ENCODE measurements around the gene AGBL1. TPM values are rescaled to one million over a fixed set of nuclear protein-coding genes. Genes with fewer than 3 reads are reported as not detected.

AGBL1 gene
- polyA plus RNA-seq, 1 donor = 25.5 TPM

GRCh38 chr15:86810329-86810728 is 730.7 kb downstream of the AGBL1 start:
- DNase-seq (ENCODE audit: low read depth) = no peak

DNA sequence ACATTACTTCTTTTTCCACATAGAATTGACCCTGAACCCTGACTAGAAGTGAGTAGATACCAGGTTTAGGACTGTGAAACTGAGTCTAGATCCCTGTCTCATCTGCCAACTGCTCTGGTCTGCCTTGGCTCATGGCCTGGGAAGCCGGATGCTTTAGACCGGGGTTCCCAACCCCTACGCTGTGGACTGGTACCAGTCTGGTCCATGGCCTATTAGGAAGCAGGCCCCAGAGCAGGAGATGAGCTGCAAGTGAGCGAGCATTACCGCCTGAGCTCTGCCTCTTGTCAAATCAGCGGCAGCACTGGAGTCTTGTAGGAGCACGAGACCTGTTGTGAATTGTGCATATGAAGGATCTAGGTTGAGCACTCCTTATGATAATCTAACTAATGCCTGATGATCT is 734.2 kb downstream of the AGBL1 start:
- no peak for DNase-seq (ENCODE audit: low read depth)

- DNase-seq (ENCODE audit: low read depth) = no peak
Measured at GRCh38 chr15:86829245-86829644, 749.6 kb downstream of the AGBL1 start.

DNA sequence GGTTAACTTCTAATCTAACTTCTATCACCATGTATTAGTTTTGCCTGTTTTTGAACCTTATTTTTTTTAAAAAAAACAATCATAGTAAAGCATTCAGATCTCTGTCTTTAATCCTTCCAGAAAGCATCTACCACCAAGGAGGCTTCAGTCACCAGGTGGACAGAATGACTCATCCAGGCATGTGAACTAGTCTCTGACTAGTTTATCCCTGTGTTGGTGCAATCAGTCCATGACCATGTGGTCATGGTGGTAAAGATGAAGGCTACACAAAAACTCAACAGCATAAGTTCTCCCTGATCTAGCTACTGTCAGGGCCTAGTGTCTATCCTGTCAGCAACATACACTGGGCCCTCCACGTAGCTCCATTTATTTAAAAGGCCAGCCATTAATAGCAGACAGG is 750.6 kb downstream of the AGBL1 start:
- DNase-seq (ENCODE audit: low read depth) = no peak

GRCh38 chr15:86833595-86833994 is 753.9 kb downstream of the AGBL1 start:
- DNase-seq (ENCODE audit: low read depth) = no peak

DNA sequence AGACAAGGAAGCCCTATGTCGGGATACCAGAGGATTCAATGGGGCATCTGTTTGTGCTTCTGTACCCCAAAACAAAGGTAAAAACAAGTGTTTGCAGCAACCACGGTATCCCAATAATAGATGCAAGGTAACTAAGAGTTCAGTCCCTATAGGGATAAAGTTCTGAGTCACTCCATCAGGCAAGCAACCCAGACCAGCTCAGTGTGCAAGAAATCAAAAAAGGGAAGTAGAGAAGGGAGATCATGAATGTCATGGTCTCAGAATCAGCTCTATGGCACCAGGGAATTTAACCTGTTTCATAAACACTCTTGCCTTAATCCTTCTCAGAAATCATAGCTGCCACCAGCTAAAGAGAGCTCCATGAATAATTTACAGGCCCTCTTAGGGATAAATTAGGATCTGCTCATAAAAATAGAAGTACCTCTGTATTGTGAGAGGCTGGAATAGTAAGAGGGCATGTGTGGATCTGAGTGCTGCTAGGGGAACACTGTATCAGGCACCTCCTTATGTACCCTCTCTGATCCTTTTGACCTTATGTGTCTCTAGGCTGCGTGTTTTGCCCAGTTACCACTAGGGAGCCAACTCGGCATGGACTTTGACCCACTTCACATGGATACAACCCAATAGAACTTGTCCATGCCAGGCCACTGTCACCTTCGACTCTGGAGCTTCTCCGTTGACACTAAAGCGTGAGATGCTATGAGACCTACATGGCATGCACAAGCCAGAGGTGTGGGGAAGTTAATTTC is 754.6 kb downstream of the AGBL1 start:
- DNase-seq (ENCODE audit: low read depth) = no peak

GRCh38 chr15:86837294-86838061 is 757.8 kb downstream of the AGBL1 start:
- DNase-seq (ENCODE audit: low read depth) = peak; percentile 40

DNA sequence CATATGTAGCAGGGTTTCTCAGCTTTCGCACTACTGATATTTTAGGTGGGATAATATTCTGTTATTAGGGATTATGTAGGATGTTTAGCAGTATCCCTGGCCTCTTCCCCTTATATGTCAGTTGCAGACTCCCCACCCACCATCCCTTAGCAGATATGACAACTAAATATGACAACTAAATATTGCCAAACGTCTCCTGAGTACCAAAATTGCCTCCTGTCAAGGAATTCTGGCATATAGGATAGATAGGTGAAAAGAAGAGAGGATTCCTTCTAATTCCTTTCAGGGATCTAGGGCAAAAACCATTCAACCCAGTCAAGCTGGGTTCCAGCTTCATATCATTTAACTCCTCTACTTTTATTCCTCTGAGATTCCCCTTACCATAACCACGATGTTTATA is 759.8 kb downstream of the AGBL1 start:
- DNase-seq (ENCODE audit: low read depth) = no peak

- no peak for DNase-seq (ENCODE audit: low read depth)
Measured at GRCh38 chr15:86840996-86841395, 761.3 kb downstream of the AGBL1 start.

- no peak for DNase-seq (ENCODE audit: low read depth)
Measured at GRCh38 chr15:86842199-86842598, 762.5 kb downstream of the AGBL1 start.

DNA sequence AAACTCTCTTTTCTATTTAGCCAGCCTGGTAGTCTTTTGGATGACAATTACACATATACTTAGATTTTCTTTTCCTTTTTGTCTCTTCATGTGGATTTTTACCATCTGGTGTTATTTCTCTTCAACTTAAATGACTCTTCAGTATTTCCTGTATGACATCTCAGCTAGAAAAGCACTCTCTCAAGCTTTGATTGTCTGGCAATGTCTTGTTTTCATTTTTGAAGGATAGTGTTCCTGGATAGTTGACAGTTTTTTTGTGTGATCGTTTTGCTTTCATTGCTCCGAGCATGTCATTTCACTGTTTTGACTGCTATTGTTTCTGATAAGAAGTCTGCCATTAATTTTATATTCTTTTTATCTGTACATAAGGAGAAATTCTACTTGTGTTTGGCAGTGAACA is 766.4 kb downstream of the AGBL1 start:
- no peak for DNase-seq (ENCODE audit: low read depth)

DNA sequence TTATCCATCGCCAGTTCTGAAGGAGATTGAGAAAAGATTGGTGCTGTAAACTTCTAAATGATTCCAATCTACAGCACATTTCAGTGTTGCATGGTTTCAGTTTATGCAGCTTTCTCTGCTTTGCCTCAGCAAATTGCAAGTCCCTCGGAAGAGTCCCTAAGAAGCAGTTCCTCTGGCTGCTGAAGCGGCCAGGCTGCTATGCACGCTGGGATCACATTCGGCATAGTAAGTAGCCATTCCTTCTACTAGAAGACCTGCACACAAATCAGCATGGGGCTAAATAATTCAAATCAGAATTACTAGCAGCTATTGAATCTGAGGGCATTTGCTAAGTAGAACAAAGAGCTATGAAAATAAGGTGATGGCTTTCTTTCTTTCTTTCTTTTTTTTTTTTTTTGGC is 769.5 kb downstream of the AGBL1 start:
- no peak for DNase-seq (ENCODE audit: low read depth)

DNA sequence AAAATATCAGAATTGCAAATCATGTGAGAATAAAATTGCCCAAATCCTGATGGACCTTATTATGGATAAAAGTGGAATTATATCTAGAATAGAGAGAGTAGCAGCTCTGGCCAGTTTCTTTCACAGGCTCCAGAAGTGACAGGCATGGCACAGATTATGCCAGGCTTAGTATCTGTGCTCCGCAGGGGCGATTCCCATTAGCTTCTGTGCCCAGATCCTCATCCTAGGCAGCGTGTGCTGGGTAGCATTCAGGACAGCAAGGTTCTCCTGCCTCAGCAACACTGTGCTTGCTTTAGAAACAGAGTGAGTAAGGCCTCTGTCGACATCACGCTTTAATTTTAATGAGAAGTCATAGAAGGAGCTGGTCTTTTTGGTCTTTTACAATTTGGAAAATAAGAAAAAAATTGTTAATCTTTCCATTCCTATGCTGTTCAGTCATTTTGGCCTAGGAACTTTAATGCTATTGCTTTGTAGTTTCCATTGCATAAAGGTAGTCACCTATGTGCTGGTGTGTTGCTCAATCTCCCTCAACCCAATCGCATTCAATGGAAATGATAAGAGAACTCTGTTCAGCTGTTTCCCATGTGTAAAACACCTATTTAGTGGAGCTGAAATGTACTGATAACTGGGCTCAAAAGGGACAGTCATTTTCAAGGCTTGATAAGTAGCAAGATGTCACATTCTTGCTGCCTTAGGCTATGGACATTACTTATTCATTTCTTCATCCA is 770.1 kb downstream of the AGBL1 start:
- DNase-seq (ENCODE audit: low read depth) = no peak

GRCh38 chr15:86850939-86851338 is 771.3 kb downstream of the AGBL1 start:
- no peak for DNase-seq (ENCODE audit: low read depth)

DNA sequence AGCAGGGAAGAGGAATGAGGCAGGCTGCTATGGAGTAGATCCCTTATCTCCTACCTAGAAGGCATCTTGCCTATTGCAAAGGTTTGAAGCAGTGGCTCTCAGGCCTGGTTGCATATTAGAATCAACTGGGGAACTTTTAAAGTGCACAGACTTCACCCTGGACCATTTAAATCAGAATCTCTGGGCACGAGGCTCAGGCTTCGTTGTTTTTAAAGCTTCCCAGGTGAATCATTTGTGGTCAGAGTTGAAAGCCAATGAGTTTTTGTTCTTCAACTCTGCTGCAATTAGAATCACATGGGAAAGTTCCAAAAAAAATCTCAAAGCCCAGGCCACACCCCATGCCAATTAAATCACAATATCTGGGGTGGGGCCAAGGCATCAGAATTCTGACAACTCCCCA is 773.1 kb downstream of the AGBL1 start:
- DNase-seq (ENCODE audit: low read depth) = no peak

DNA sequence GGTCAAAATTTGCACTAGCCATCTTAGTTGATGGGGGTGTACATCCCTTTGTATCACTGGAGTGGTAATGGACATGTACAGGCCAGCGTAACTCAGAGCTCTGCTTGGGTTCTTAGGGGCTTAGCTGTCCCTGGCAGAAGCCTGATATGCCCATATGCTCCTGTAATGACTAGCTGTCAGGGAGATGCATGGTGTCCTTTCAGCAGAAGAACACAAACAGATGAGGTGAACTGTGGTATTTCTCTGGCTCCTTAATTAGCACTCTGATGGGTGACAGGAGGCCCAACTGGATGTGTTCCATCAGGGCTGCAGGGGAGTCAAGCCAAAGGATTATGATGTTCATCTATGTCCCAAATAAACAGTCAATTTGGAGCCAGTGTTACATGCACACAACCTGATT is 774.5 kb downstream of the AGBL1 start:
- no peak for DNase-seq (ENCODE audit: low read depth)

- DNase-seq (ENCODE audit: low read depth) = no peak
Measured at GRCh38 chr15:86855307-86856291, 775.9 kb downstream of the AGBL1 start.

DNA sequence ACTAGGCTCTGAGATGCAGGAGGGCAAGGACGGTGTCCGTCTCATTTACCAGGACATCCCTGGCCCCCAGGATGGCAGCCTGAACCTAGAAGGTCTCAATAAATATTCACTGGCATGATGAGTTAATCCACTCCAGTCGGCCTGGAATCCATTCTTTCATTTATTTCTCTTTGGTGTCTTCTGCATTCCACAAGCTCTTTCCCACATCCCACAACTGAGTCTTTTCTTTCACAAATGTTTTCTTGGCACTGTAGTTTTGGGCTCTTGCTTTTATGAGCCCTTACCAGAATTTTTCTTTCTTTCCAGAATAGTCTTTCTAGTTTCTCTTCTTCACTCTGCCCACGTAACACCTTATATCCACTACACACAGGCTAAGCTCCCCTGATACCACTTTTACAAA is 778.0 kb downstream of the AGBL1 start:
- DNase-seq (ENCODE audit: low read depth) = no peak

DNA sequence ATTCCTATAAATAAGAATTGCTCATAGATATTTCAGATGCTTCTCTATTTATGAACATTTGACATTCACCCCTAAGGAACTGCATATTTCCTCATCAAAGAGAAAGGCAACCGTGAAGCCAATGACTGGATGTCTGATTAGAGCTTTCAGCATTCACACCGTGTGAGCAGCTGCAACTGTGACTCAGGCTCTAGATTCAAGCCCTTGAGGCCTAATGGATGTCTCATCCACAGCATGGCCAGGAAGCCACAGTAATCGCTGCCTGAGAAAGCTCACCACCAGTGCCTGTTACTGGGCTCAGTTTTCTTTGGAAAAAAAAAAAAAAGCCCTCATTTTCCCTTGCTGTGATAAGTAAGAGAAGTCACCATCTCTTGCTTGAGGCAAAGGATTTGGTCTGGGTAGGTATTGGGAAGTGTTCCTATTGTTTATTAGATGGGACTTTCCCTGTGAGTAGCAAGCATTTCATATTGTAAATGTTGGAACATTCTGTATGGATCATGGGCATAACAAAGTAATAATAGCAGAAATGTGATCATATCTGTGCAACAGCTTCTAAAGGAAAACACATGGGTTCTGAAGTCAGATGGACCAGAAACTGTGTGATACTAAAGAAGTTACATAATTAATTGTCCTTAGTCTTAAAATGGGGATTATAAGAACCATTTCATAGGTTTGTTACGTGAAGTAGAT is 783.7 kb downstream of the AGBL1 start:
- DNase-seq (ENCODE audit: low read depth) = no peak

- DNase-seq (ENCODE audit: low read depth) = no peak
Measured at GRCh38 chr15:86865920-86866319, 786.2 kb downstream of the AGBL1 start.

DNA sequence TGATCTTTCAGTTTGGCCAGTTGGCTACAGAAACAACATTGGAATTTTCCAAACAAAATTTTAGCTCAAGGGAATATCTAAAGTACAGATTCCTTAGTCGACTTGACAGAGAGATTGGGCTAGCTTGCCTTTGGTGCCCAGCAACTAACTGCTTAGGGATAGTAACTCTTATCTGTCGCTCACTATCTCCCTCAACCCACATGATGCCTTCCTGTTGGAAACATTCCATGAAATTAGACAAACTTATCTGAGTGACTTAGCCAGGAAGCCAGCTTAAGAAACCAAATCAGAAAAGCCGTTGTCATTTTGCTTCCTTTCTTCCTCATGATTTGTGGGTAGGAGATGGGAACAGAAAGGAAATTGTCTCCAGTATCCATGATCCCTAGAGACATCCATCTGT is 791.2 kb downstream of the AGBL1 start:
- DNase-seq (ENCODE audit: low read depth) = no peak

Measured in forelimb muscle (tissue), 1 donor.